Pulmonary artery endothelial cell (primary cell): ENCODE results near the gene CNN1. TPM values are rescaled to one million over a fixed set of nuclear protein-coding genes. Genes with fewer than 3 reads are reported as not detected.

ENCODE experiments used
- DNase-seq: peaks from one replicate; pipeline ENCODE4 v3.0.0-alpha.2; 2011; ENCODE audit warnings: low read depth, low spot score
- total RNA-seq: library from RNA; depleted of rRNA; stranded (reverse); fragments of >200 nt; gene quantifications from 2 replicates; pipeline ENCODE4 v1.2.3, GENCODE V29; 2014

CNN1 gene
- total RNA-seq: 0.07 and 0.35 TPM in 2 replicates

GRCh38 chr19:11538232-11539036 lies at the start of gene CNN1:
CNN1 (plus strand) TSS chr19:11538851; CDS start chr19:11538928, 77 bp downstream.
- no peak for DNase-seq

GRCh38 chr19:11489378-11489777 lies 49.3 kb upstream of the CNN1 start:
- no peak for DNase-seq

- no peak for DNase-seq
These were observed 43.9 kb upstream of the CNN1 start for GRCh38 chr19:11494634-11495285.

- DNase-seq: no peak
These were observed 43.2 kb upstream of the CNN1 start for GRCh38 chr19:11495481-11495880.

- DNase-seq: no peak
These were observed 42.8 kb upstream of the CNN1 start for GRCh38 chr19:11495885-11496284.

GRCh38 chr19:11496391-11497163 lies 42.1 kb upstream of the CNN1 start:
- DNase-seq: peak; percentile 33

GRCh38 chr19:11499220-11499726 lies 39.4 kb upstream of the CNN1 start:
- no peak for DNase-seq

- DNase-seq: no peak
These were observed 38.7 kb upstream of the CNN1 start for GRCh38 chr19:11499890-11500420.

- no peak for DNase-seq
These were observed 34.1 kb upstream of the CNN1 start for GRCh38 chr19:11504502-11505031.

GRCh38 chr19:11505032-11505503 lies 33.6 kb upstream of the CNN1 start:
- DNase-seq: peak; percentile 81

GRCh38 chr19:11505504-11506100 lies 33.0 kb upstream of the CNN1 start, which contains the start of gene ZNF653:
ZNF653 (minus strand) TSS chr19:11505839; CDS start chr19:11505786, 53 bp downstream.
- DNase-seq: peak; percentile 76

GRCh38 chr19:11506101-11506555 lies 32.5 kb upstream of the CNN1 start:
- no peak for DNase-seq

- DNase-seq: no peak
These were observed 31.7 kb upstream of the CNN1 start for GRCh38 chr19:11506967-11507366.

GRCh38 chr19:11507370-11508078 lies 31.1 kb upstream of the CNN1 start:
- DNase-seq: no peak

GRCh38 chr19:11510444-11510843 lies 28.2 kb upstream of the CNN1 start:
- DNase-seq: no peak

- DNase-seq: no peak
These were observed 24.7 kb upstream of the CNN1 start for GRCh38 chr19:11513946-11514345.

- DNase-seq: no peak
These were observed 19.5 kb upstream of the CNN1 start for GRCh38 chr19:11519138-11519537.

GRCh38 chr19:11528551-11529341 lies 9.9 kb upstream of the CNN1 start, which contains the start of gene ECSIT:
ECSIT (minus strand) TSS chr19:11529134; CDS start chr19:11519170, 9,964 bp downstream.
- peak; percentile 95 for DNase-seq

GRCh38 chr19:11530432-11530831 lies 8.2 kb upstream of the CNN1 start:
- DNase-seq: peak; percentile 50
